IMR-90 (cell line): ENCODE data around the gene OOSP3. TPM values are rescaled to one million over a fixed set of nuclear protein-coding genes. Genes with fewer than 3 reads are reported as not detected.

Source experiments
- ATAC-seq: fragments of 200-7000 bp; cut with Tn5 transposase; 2 replicates; pipeline ENCODE4 v1.9.1; 2020; ENCODE audit warnings: low read depth, mild to moderate bottlenecking, moderate library complexity
- BruUV-seq: library from RNA; stranded (reverse); fragments of 400-500 nt; replicated peaks from 2 replicates; lab custom pipeline; 2021; lab: Mats Ljungman, UMichigan
- CTCF ChIA-PET: fragments of 300-600 bp; formaldehyde crosslinking; extraction: SDS; loops from one replicate; lab custom pipeline; 2021; ENCODE audit warnings: antibody characterized with exemption; lab: Yijun Ruan, JAX
- POLR2A ChIA-PET: fragments of 300-600 bp; sonication (Branson Sonifier 250); formaldehyde crosslinking; loops from one replicate; lab custom pipeline; 2022; ENCODE audit warnings: antibody characterized with exemption; ENCODE audit not compliant: unreplicated experiment; lab: Charles Lee
- DNase-seq: peaks from one replicate; pipeline ENCODE4 v3.0.0; 2013
- H2AFZ ChIP-seq: replicated peaks from 2 replicates; pipeline ENCODE3; 2013; ENCODE audit warnings: low read length, mild to moderate bottlenecking; ENCODE audit not compliant: poor library complexity
- H2AK5ac ChIP-seq: 2 replicates; pipeline ENCODE4 v1.6.1; 2013; ENCODE audit warnings: low read depth, low read length, inconsistent platforms
- H2AK9ac ChIP-seq: replicated peaks from 2 replicates; pipeline ENCODE3; 2013; ENCODE audit warnings: mild to moderate bottlenecking, low read depth, low read length, moderate library complexity; ENCODE audit not compliant: poor library complexity
- H2BK120ac ChIP-seq: 2 replicates; pipeline ENCODE4 v1.6.1; 2013; ENCODE audit warnings: low read depth, low read length, inconsistent platforms
- H2BK15ac ChIP-seq: 3 replicates; pipeline ENCODE4 v1.6.1; 2013; ENCODE audit warnings: low read depth, low read length, inconsistent platforms
- H2BK20ac ChIP-seq: 2 replicates; pipeline ENCODE4 v1.6.1; 2013; ENCODE audit warnings: low read depth, mild to moderate bottlenecking, inconsistent platforms, low read length, moderate library complexity
- H2BK5ac ChIP-seq: 2 replicates; pipeline ENCODE4 v1.6.1; 2013; ENCODE audit warnings: mild to moderate bottlenecking, low read depth, low read length, inconsistent platforms; ENCODE audit not compliant: poor library complexity, severe bottlenecking
- H3K14ac ChIP-seq: replicated peaks from 2 replicates; pipeline ENCODE4 v1.6.1; 2013; ENCODE audit warnings: low read depth, low read length, inconsistent platforms
- H3K18ac ChIP-seq: 2 replicates; pipeline ENCODE4 v1.6.1; 2013; ENCODE audit warnings: low read depth, low read length, control low read depth
- H3K23ac ChIP-seq: 2 replicates; pipeline ENCODE4 v1.6.1; 2013; ENCODE audit warnings: low read depth, low read length, inconsistent platforms
- H3K27ac ChIP-seq: 2 replicates; pipeline ENCODE4 v1.5.1; 2013; ENCODE audit warnings: mild to moderate bottlenecking, control low read depth, low read length; ENCODE audit not compliant: insufficient read depth
- H3K27me3 ChIP-seq: 2 replicates; pipeline ENCODE4 v1.6.1; 2013; ENCODE audit warnings: low read length; ENCODE audit not compliant: control insufficient read depth, insufficient read depth
- H3K36me3 ChIP-seq: 2 replicates; pipeline ENCODE4 v1.6.1; 2013; ENCODE audit warnings: low read length, mixed read lengths; ENCODE audit not compliant: control insufficient read depth, insufficient read depth
- H3K4ac ChIP-seq: 2 replicates; pipeline ENCODE4 v1.6.1; 2013; ENCODE audit warnings: low read depth, low read length, inconsistent platforms
- H3K4me1 ChIP-seq: 2 replicates; pipeline ENCODE4 v1.6.1; 2013; ENCODE audit warnings: low read length, mixed read lengths; ENCODE audit not compliant: control insufficient read depth, insufficient read depth
- H3K4me2 ChIP-seq: 2 replicates; pipeline ENCODE4 v1.6.1; 2013; ENCODE audit warnings: low read depth, mild to moderate bottlenecking, control low read depth, low read length, moderate library complexity
- H3K4me3 ChIP-seq: 2 replicates; pipeline ENCODE4 v1.5.1; 2013; ENCODE audit warnings: low read depth, mild to moderate bottlenecking, control low read depth, low read length, moderate library complexity; ENCODE audit not compliant: insufficient read depth
- H3K56ac ChIP-seq: 2 replicates; pipeline ENCODE4 v1.6.1; 2013; ENCODE audit warnings: low read length, inconsistent platforms; ENCODE audit not compliant: insufficient read depth; ENCODE audit errors: extremely low read depth
- H3K79me1 ChIP-seq, 2 experiments: 2 replicates each; pipeline ENCODE4 v1.6.1; 2013; ENCODE audit warnings: low read length in 2 of 2, inconsistent platforms in 1 of 2, low read depth in 1 of 2
- H3K9ac ChIP-seq: 2 replicates; pipeline ENCODE4 v1.6.1; 2013; ENCODE audit warnings: low read depth, low read length, control low read depth
- H3K9me1 ChIP-seq: 2 replicates; pipeline ENCODE4 v1.6.1; 2013; ENCODE audit warnings: low read length, inconsistent platforms; ENCODE audit not compliant: insufficient read depth
- H3K9me3 ChIP-seq: 2 replicates; pipeline ENCODE4 v1.6.1; 2013; ENCODE audit warnings: low read length; ENCODE audit not compliant: control insufficient read depth, insufficient read depth
- H4K20me1 ChIP-seq: 2 replicates; pipeline ENCODE4 v1.6.1; 2013; ENCODE audit warnings: low read length, inconsistent platforms; ENCODE audit not compliant: insufficient read depth
- H4K5ac ChIP-seq: 2 replicates; pipeline ENCODE4 v1.6.1; 2013; ENCODE audit warnings: mild to moderate bottlenecking, low read depth, low read length, control low read depth
- H4K8ac ChIP-seq, 2 experiments: 2 replicates each; pipeline ENCODE4 v1.6.1; 2013; ENCODE audit warnings: low read depth in 2 of 2, low read length in 2 of 2, control low read depth in 1 of 2, inconsistent platforms in 1 of 2
- H4K91ac ChIP-seq: 2 replicates; pipeline ENCODE4 v1.6.1; 2013; ENCODE audit warnings: low read depth, low read length, inconsistent platforms; ENCODE audit not compliant: insufficient read depth
- BHLHE40 ChIP-seq: fragments of 150-350 bp; IDR thresholded peaks from 2 replicates; pipeline ENCODE4 v1.6.1; 2016; ENCODE audit warnings: mild to moderate bottlenecking, low read depth, low read length
- CEBPB ChIP-seq: IDR thresholded peaks from 2 replicates; pipeline ENCODE4 v1.6.1; 2012; ENCODE audit warnings: low read depth, low read length, improper control_type of control experiment
- CHD1 ChIP-seq: IDR thresholded peaks from 2 replicates; pipeline ENCODE4 v1.6.1; 2012; ENCODE audit warnings: low read depth, low read length, improper control_type of control experiment
- ELK1 ChIP-seq: fragments of 150-350 bp; IDR thresholded peaks from 2 replicates; pipeline ENCODE4 v1.6.1; 2016; ENCODE audit warnings: low read depth, mild to moderate bottlenecking, low read length, moderate library complexity, borderline replicate concordance
- FOS ChIP-seq: fragments of 150-350 bp; IDR thresholded peaks from 2 replicates; pipeline ENCODE4 v1.6.1; 2016; ENCODE audit warnings: low read depth, low read length
- MAFK ChIP-seq: IDR thresholded peaks from 2 replicates; pipeline ENCODE4 v1.6.1; 2012; ENCODE audit warnings: low read depth, low read length, improper control_type of control experiment
- MAZ ChIP-seq: IDR thresholded peaks from 2 replicates; pipeline ENCODE4 v1.6.1; 2012; ENCODE audit warnings: low read depth, mild to moderate bottlenecking, low read length, improper control_type of control experiment, moderate library complexity, borderline replicate concordance
- MXI1 ChIP-seq: IDR thresholded peaks from 2 replicates; pipeline ENCODE4 v1.6.1; 2012; ENCODE audit warnings: low read depth, mild to moderate bottlenecking, low read length, moderate library complexity, borderline replicate concordance
- NFE2L2 ChIP-seq: fragments of 150-350 bp; IDR thresholded peaks from 2 replicates; pipeline ENCODE4 v1.6.1; 2016; ENCODE audit warnings: low read depth, mild to moderate bottlenecking, low read length
- POLR2A ChIP-seq: IDR thresholded peaks from 2 replicates; pipeline ENCODE4 v1.6.1; 2012; ENCODE audit warnings: mild to moderate bottlenecking, low read depth, low read length
- RAD21 ChIP-seq: IDR thresholded peaks from 2 replicates; pipeline ENCODE4 v1.6.1; 2012; ENCODE audit warnings: low read length, improper control_type of control experiment
- RCOR1 ChIP-seq: IDR thresholded peaks from 2 replicates; pipeline ENCODE4 v1.6.1; 2012; ENCODE audit warnings: mild to moderate bottlenecking, low read length, improper control_type of control experiment; ENCODE audit not compliant: insufficient replicate concordance
- USF2 ChIP-seq: fragments of 150-350 bp; IDR thresholded peaks from 2 replicates; pipeline ENCODE4 v1.6.1; 2017; ENCODE audit warnings: mild to moderate bottlenecking, antibody characterized with exemption, low read length, low read depth
- WGBS, 2 experiments: methylation state at CpG; one replicate each; pipeline versions ENCODE4 v1.1.5 to v1.1.7; 2013; ENCODE audit warnings: missing lambda C conversion rate in 2 of 2; ENCODE audit not compliant: insufficient read length in 1 of 2; ENCODE audit errors: extremely low coverage in 2 of 2; 5-methylcytosine and 5-hydroxymethylcytosine counted together
- dilution Hi-C: fragments of 300-500 bp; cut with HindIII; formaldehyde crosslinking; loops from one replicate; pipeline ENCODE4 v1.14.3; 2018; ENCODE audit warnings: low sequenced_read_pairs; ENCODE audit not compliant: unreplicated experiment
- in situ Hi-C: fragments of 300-500 bp; cut with MboI; formaldehyde crosslinking; loops from 3 replicates; pipeline ENCODE4 v1.14.3; 2019; ENCODE audit warnings: low sequenced_read_pairs, inconsistent platforms, mixed read lengths
- intact Hi-C: fragments of 100-400 bp; cut with micrococcal nuclease; formaldehyde crosslinking; loops from 2 replicates; pipeline ENCODE4 v1.10.0; 2022
- polyA plus RNA-seq, 3 experiments: library from polyadenylated mRNA; depleted of rRNA; stranded (reverse); fragments of >200 nt; gene quantifications; 2 replicates each; pipeline ENCODE4 v1.2.3, GENCODE V29; 2012; ENCODE audit warnings: low replicate concordance in 1 of 3
- total RNA-seq: library from RNA; depleted of rRNA; stranded (reverse); fragments of >200 nt; gene quantifications from 2 replicates; pipeline ENCODE4 v1.2.3, GENCODE V29; 2012
- TF ChIP-seq, protein P1 (sequence below): conservative IDR thresholded peaks from 2 replicates; pipeline ENCODE4 v1.5.1; 2012; ENCODE audit warnings: mild to moderate bottlenecking, low read depth, low read length, improper control_type of control experiment

OOSP3 gene
- total and polyA plus RNA-seq, 2 of the 4 experiments (the other 2 are of a cell fraction): not detected

GRCh38 chr11:59894616-59895015 is 16.0 kb downstream of the OOSP3 start:
- Histone ChIP-seq H3K23ac (no peak overlapping the region), H3K36me3 (no peaks in the 10 kb centered on the region), H2AK5ac (no peak overlapping the region), H2AK9ac (no peak overlapping the region), H4K8ac (no peak overlapping the region), H3K27me3 (no peaks in the 10 kb centered on the region), H3K4me2 (no peak overlapping the region), H3K9me1 (no peaks in the 10 kb centered on the region), H3K4me1 (no peaks in the 10 kb centered on the region), H2AFZ (no peak overlapping the region), H4K5ac (no peak overlapping the region), H3K56ac (no peak overlapping the region), H4K20me1 (no peaks in the 10 kb centered on the region), H2BK20ac (no peak overlapping the region), H3K27ac (no peak overlapping the region), H2BK5ac (no peak overlapping the region), H2BK15ac (no peak overlapping the region), H2BK120ac (no peak overlapping the region), H3K79me1 (no peaks in the 10 kb centered on the region), H4K91ac (no peak overlapping the region), H3K4ac (no peak overlapping the region), H3K18ac (no peak overlapping the region), H3K9ac (no peak overlapping the region), H3K9me3 (no peaks in the 10 kb centered on the region; the same call in 1 of the 2 replicates), H3K14ac (no peak overlapping the region), H3K4me3 (no peak overlapping the region)
- dilution Hi-C loops (no loop called here), intact Hi-C loops (no loop called here), in situ Hi-C loops (no loop called here)
- no TSS peak for BruUV-seq
- ChIA-PET CTCF (interaction anchor here (0.6 kb wide), 1 partner anchor 742 kb away, joined by 4 read pairs; no protein-coding TSS in a partner anchor), POLR2A (no interaction called here)
- TF ChIP-seq MAFK (no peak), FOS (no peak), CEBPB (no peak), RCOR1 (no peak), RAD21 (no peak), MAZ (no peak), BHLHE40 (no peak), CHD1 (no peak), MXI1 (no peak), ELK1 (no peak), NFE2L2 (no peak), POLR2A (no peak), USF2 (no peak)
- TF ChIP-seq, protein P1, sequence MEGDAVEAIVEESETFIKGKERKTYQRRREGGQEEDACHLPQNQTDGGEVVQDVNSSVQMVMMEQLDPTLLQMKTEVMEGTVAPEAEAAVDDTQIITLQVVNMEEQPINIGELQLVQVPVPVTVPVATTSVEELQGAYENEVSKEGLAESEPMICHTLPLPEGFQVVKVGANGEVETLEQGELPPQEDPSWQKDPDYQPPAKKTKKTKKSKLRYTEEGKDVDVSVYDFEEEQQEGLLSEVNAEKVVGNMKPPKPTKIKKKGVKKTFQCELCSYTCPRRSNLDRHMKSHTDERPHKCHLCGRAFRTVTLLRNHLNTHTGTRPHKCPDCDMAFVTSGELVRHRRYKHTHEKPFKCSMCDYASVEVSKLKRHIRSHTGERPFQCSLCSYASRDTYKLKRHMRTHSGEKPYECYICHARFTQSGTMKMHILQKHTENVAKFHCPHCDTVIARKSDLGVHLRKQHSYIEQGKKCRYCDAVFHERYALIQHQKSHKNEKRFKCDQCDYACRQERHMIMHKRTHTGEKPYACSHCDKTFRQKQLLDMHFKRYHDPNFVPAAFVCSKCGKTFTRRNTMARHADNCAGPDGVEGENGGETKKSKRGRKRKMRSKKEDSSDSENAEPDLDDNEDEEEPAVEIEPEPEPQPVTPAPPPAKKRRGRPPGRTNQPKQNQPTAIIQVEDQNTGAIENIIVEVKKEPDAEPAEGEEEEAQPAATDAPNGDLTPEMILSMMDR: no peak
- no CpG with 5 or more reads among the region's 1 CpG for WGBS, 2 experiments
- no peak for DNase-seq
- ATAC-seq: no peak
